H54 (cell line): ENCODE data around the gene PSMB10.
A peak's percentile ranks its signal among the peaks of the same experiment; 100 is the strongest.
"Not testable (repeated sequence)": the region's sequence is repeated elsewhere in the genome, so short reads cannot be mapped to it uniquely, and the experiment has no call there.

Source experiments
- DNase-seq: peaks from one replicate; pipeline ENCODE4 v3.0.0; 2011; ENCODE audit warnings: low spot score, mixed read lengths; ENCODE audit not compliant: insufficient read length
- FAIRE-seq: peaks from 3 replicates; lab custom pipeline; 2011; peaks lifted over from hg19 to GRCh38; lab: Jason Lieb, UNC
- POLR2A ChIP-seq: IDR thresholded peaks from 2 replicates; pipeline ENCODE4 v1.6.1; 2011; ENCODE audit warnings: low read depth, mild to moderate bottlenecking, low read length

The PSMB10 gene

GRCh38 chr16:67936124-67936879, at the start of gene PSMB10:
Gene PSMB10 (minus strand): TSS chr16:67936850. CDS start chr16:67936749, 101 bp downstream.
- no peak for TF ChIP-seq POLR2A
- no peak for FAIRE-seq
- DNase-seq = peak; percentile 42

GRCh38 chr16:67982011-67982696, 45.5 kb upstream of the PSMB10 start:
- DNase-seq (no peak), FAIRE-seq (no peak)
- TF ChIP-seq POLR2A = no peak

GRCh38 chr16:67979955-67980678, 43.5 kb upstream of the PSMB10 start, which contains the start of gene DPEP3:
Gene DPEP3 (minus strand): TSS chr16:67980499. CDS start chr16:67980380, 119 bp downstream.
- no peak for TF ChIP-seq POLR2A
- no peak for FAIRE-seq
- DNase-seq = no peak

- no peak for FAIRE-seq
- TF ChIP-seq POLR2A = no peak
- no peak for DNase-seq
These were observed 41.0 kb upstream of the PSMB10 start for GRCh38 chr16:67977469-67978227.

- no peak for TF ChIP-seq POLR2A
- DNase-seq = no peak
- no peak for FAIRE-seq
These were observed 40.4 kb upstream of the PSMB10 start for GRCh38 chr16:67977005-67977404.

GRCh38 chr16:67976205-67976604, 39.6 kb upstream of the PSMB10 start:
- no peak for TF ChIP-seq POLR2A
- DNase-seq = no peak
- FAIRE-seq = no peak

- DNase-seq (no peak), FAIRE-seq (no peak)
- no peak for TF ChIP-seq POLR2A
These were observed 38.9 kb upstream of the PSMB10 start for GRCh38 chr16:67975321-67976105.

GRCh38 chr16:67972285-67972684, 35.6 kb upstream of the PSMB10 start:
- not testable (repeated sequence) for DNase-seq

GRCh38 chr16:67971111-67971510, 34.5 kb upstream of the PSMB10 start:
- TF ChIP-seq POLR2A = no peak
- FAIRE-seq (no peak), DNase-seq (no peak)

More at GRCh38 chr16:67972285-67972684, 35.6 kb upstream of the PSMB10 start:
- FAIRE-seq = not testable (repeated sequence)

GRCh38 chr16:67969254-67970039, 32.8 kb upstream of the PSMB10 start:
- no peak for FAIRE-seq
- DNase-seq = no peak
- no peak for TF ChIP-seq POLR2A

- DNase-seq (peak; percentile 76), FAIRE-seq (no peak)
These were observed 32.0 kb upstream of the PSMB10 start, which contains the start of gene SLC12A4 for GRCh38 chr16:67968400-67969253. Gene SLC12A4 (minus strand): TSS chr16:67968637. CDS start chr16:67968553, 84 bp downstream.

More at GRCh38 chr16:67968400-67969253, 32.0 kb upstream of the PSMB10 start, which contains the start of gene SLC12A4:
- TF ChIP-seq POLR2A = peak; percentile 90
